GM12891 (cell line): Measurements from ENCODE around the gene EXTL1.

Experiments
- PAX5 ChIP-seq: IDR thresholded peaks from 2 replicates; pipeline ENCODE4 v1.6.1; 2011; ENCODE audit warnings: low read length, moderate library complexity, mild to moderate bottlenecking; ENCODE audit not compliant: insufficient read depth, severe bottlenecking
- POLR2A ChIP-seq: IDR thresholded peaks from 2 replicates; pipeline ENCODE4 v1.6.1; 2011; ENCODE audit warnings: low read depth, low read length, control low read depth
- POLR2AphosphoS5 ChIP-seq: IDR thresholded peaks from 2 replicates; pipeline ENCODE4 v1.6.1; 2011; ENCODE audit warnings: low read depth, low read length, control low read depth
- SPI1 ChIP-seq: IDR thresholded peaks from 2 replicates; pipeline ENCODE4 v1.6.1; 2011; ENCODE audit warnings: low read depth, low read length, control low read depth
- TAF1 ChIP-seq: IDR thresholded peaks from 2 replicates; pipeline ENCODE4 v1.6.1; 2011; ENCODE audit warnings: low read depth, low read length, control low read depth

DNA sequence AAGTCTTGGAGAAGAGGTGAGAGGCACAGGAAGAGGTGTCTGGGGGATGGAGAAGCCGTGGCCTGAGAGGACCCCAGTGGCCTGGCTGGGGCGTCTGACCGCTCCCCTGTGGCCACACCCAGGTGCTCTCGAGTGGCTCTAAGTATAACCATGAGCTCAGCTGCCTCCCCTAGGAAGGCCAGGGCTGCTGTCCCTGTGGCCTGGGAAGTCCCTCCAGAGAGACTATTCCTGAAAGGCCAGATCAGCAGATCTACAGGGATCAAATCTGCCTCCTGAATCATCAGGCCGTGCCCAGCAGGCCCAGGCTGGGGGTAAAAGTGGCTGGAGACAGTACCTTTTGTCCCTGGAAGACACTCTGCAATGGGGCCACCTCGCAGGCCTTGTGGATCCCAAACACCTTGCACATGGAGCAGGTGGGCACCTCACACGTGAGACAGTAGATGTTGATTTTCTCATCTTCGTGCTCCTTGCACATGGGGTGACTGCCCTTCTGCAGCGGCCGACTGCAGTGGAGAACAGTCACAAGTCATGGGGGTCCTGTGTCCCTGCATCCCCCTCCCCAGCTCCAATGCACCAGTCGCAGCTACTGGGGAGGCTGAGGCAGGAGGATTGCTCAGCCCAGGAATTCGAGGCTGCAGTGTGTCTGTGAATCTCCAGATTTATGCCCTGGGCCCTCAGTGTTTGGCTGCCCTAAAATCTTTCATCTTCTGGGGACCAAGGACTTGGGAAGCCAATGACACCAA is 39.4 kb downstream of the EXTL1 start:
- TF ChIP-seq TAF1, result no peak
- no peak for TF ChIP-seq POLR2A
- TF ChIP-seq POLR2AphosphoS5, result no peak
- no peak for TF ChIP-seq PAX5
- TF ChIP-seq SPI1, result no peak
